ACC112 (cell line): ENCODE data around the gene NAXE.
"Not testable (repeated sequence)": the region's sequence is repeated elsewhere in the genome, so short reads cannot be mapped to it uniquely, and the experiment has no call there.

Source experiments
- H2AFZ ChIP-seq: fragments of 200-600 bp; sonication (generic); one replicate; pipeline ENCODE4 v1.6.0; 2017; ENCODE audit warnings: antibody characterized with exemption, low read length; ENCODE audit not compliant: unreplicated experiment
- H3K27ac ChIP-seq: fragments of 200-600 bp; sonication (generic); 2 replicates; pipeline ENCODE4 v1.5.1; 2014; ENCODE audit warnings: low read depth, mild to moderate bottlenecking, antibody characterized with exemption, low read length, moderate library complexity
- H3K27me3 ChIP-seq: fragments of 200-600 bp; sonication (generic); 2 replicates; pipeline ENCODE4 v1.6.1; 2014; ENCODE audit warnings: mild to moderate bottlenecking, antibody characterized with exemption, low read length, moderate library complexity, mixed read lengths; ENCODE audit not compliant: insufficient read depth
- H3K36me3 ChIP-seq: fragments of 200-600 bp; sonication (generic); 2 replicates; pipeline ENCODE4 v1.6.1; 2016; ENCODE audit warnings: mild to moderate bottlenecking, antibody characterized with exemption, low read length, moderate library complexity, mixed read lengths; ENCODE audit not compliant: insufficient read depth
- H3K4me1 ChIP-seq: fragments of 200-600 bp; sonication (generic); one replicate; pipeline ENCODE4 v1.6.1; 2016; ENCODE audit warnings: low read length, mixed read lengths; ENCODE audit not compliant: insufficient read depth, unreplicated experiment, control insufficient read depth
- H3K4me3 ChIP-seq: fragments of 200-600 bp; sonication (generic); 2 replicates; pipeline ENCODE4 v1.5.1; 2014; ENCODE audit warnings: mild to moderate bottlenecking, low read depth, low read length
- H3K79me2 ChIP-seq: fragments of 200-600 bp; sonication (generic); one replicate; pipeline ENCODE4 v1.6.0; 2016; ENCODE audit warnings: low read length; ENCODE audit not compliant: control insufficient read depth, unreplicated experiment, insufficient read depth

NAXE gene

DNA sequence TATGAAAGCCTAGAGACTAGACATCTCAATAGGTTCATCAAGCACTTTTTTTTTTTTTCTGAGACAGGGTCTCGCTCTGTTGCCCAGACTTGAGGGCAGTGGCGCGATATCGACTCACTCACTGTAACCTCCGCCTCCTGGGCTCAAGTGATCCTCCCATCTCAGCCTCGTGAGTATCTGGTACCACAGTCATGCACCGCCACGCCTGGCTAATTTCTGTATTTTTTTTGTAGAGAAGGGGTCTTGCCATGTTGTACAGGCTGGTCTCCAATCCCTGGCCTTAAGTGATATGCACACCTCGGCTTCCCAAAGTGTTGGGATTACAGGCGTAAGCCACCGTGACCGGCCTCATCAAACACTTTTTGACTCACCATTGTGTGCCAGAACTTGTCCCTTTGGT is 10.3 kb downstream of the NAXE start:
- Histone ChIP-seq H3K4me1 (peaks cover 5% of the 10 kb centered on the region), H3K79me2 (peaks cover 18% of the 10 kb centered on the region), H3K4me3 (peak overlapping the region; percentile 83), H2AFZ (peak overlapping the region; percentile 96), H3K27ac (peak overlapping the region; percentile 79), H3K36me3 (no peaks in the 10 kb centered on the region), H3K27me3 (no peaks in the 10 kb centered on the region)

- Histone ChIP-seq H3K27me3 (no peaks in the 10 kb centered on the region), H3K79me2 (peaks cover 18% of the 10 kb centered on the region), H2AFZ (peak overlapping the region; percentile 66), H3K36me3 (no peaks in the 10 kb centered on the region), H3K4me3 (no peak overlapping the region), H3K27ac (no peak overlapping the region), H3K4me1 (peaks cover 5% of the 10 kb centered on the region)
Observed at GRCh38 chr1:156602557-156602993, 11.0 kb downstream of the NAXE start.

DNA sequence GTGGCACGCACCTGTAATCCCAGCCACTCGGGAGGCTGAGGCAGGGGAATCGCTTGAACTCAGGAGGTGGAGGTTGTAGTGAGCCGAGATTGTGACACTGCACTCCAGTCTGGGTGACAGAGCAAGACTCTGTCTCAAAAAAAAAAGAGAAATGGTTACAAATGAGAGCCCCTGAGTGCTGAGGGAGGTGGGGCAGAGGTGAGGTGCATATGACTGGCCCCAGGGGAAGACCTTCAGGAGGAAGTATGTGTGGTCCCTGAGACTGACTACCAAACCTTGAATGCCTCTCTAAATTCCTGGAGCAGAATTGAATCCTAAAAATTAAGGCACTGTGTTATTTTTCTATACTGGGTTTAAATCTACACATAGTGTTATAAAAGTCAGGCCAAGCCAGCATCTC is 15.8 kb downstream of the NAXE start:
- not testable (repeated sequence) for H3K36me3 ChIP-seq, H2AFZ ChIP-seq, H3K27me3 ChIP-seq, H3K27ac ChIP-seq, H3K4me1 ChIP-seq, H3K4me3 ChIP-seq, H3K79me2 ChIP-seq

- Histone ChIP-seq H2AFZ (no peak overlapping the region), H3K27me3 (0 out of 2 replicates have a peak, but pooled peaks cover 4% of the 10 kb centered on the region), H3K36me3 (no peaks in the 10 kb centered on the region), H3K4me1 (no peaks in the 10 kb centered on the region), H3K79me2 (no peaks in the 10 kb centered on the region), H3K4me3 (no peak overlapping the region), H3K27ac (no peak overlapping the region)
Observed at GRCh38 chr1:156608036-156608674, 16.6 kb downstream of the NAXE start.

DNA sequence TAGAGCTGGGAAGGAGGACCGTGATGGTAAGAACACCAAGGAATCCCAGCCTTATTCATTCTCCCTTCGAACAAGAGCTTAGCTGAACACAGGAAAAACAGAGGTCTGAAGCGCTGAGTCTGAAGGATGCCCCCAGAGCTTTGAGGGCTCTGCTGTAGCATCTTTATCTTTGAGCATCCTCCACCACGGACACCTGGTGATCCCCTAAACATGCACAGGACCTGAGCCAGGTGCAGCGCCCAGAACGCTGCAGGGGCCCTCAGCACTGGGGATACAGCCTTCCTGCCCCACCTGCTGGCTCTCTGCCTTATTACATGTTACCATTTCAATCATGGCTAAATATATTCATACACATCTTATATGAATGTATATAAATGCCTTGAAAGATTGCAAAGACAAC is 17.4 kb downstream of the NAXE start:
- H3K4me1 ChIP-seq = no peaks in the 10 kb centered on the region
- 0 out of 2 replicates have a peak, but pooled peaks cover 4% of the 10 kb centered on the region for H3K27me3 ChIP-seq
- H2AFZ ChIP-seq = no peak overlapping the region
- no peak overlapping the region for H3K4me3 ChIP-seq
- no peaks in the 10 kb centered on the region for H3K79me2 ChIP-seq
- no peaks in the 10 kb centered on the region for H3K36me3 ChIP-seq
- no peak overlapping the region for H3K27ac ChIP-seq

- not testable (repeated sequence) for H3K4me3 ChIP-seq, H3K79me2 ChIP-seq, H3K36me3 ChIP-seq, H2AFZ ChIP-seq, H3K27ac ChIP-seq, H3K27me3 ChIP-seq, H3K4me1 ChIP-seq
Observed at GRCh38 chr1:156610072-156610471, 18.5 kb downstream of the NAXE start.

DNA sequence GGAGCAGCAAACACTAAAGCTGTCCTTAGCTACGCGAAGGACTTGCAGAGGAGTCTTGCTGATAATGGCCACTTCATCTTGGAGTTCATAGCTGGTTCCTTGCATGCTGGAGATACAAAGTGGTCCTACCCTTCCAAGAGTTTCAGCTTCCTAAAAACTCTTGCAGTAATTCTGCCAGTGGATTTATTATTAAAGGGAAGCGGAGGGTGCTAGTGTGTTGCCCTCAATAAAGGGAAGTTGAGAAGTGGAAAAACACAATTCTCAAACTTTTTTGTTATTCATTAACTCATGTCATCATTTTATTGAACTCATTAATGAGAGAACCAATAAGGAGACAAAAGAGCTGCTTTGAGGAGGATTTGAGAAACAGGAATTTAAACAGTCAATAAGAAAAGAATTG is 21.1 kb downstream of the NAXE start:
- Histone ChIP-seq H2AFZ (no peak overlapping the region), H3K27ac (no peak overlapping the region), H3K27me3 (0 out of 2 replicates have a peak, but pooled peaks cover 4% of the 10 kb centered on the region), H3K79me2 (no peaks in the 10 kb centered on the region), H3K4me3 (no peak overlapping the region), H3K36me3 (no peaks in the 10 kb centered on the region), H3K4me1 (peaks cover 12% of the 10 kb centered on the region)

DNA sequence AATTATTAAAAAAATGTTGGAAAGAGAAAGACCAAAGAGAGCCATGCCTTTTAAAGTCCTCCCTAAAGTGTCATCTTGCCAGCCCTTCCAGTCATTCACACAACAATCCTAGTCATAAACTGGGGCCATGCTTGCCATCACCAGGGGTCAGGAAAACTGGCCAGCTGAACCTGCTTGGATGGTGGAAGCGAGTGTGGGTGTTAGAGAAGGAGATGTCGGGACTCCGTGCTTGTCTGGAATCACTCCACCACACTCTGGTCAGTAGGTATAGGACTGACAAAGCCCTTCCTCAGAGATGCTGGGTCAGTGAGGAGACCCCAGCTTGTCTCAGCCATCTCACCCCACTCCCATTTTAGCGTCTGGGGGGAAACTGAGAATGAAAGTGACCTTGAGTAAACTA is 24.4 kb downstream of the NAXE start:
- Histone ChIP-seq H3K4me3 (peak overlapping the region; percentile 58), H3K79me2 (no peaks in the 10 kb centered on the region), H3K36me3 (no peaks in the 10 kb centered on the region), H3K27me3 (peaks cover 26% of the 10 kb centered on the region), H3K4me1 (peaks cover 12% of the 10 kb centered on the region), H3K27ac (no peak overlapping the region), H2AFZ (peak overlapping the region; percentile 30)

DNA sequence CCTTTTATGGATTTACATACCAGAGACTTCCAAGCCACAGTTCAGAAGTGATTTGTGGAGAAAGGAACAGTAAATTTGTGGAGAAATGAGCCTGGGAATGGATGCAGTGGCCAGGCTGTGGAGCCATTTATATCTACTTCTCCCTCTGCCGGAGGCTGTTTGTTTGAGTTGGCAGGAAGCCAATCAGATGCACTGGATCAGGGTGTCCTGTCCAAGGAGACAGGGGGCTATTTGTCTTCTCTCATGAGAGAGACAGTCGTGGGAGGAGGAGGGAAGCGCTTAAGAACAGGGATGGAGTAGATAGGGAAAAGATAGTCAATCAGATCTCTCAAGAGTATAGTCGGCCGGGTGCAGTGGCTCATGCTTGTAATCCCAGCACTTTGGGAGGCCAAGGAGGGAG is 24.9 kb downstream of the NAXE start:
- Histone ChIP-seq H3K4me1 (peaks cover 12% of the 10 kb centered on the region), H3K27ac (no peak overlapping the region), H3K27me3 (peaks cover 26% of the 10 kb centered on the region), H3K4me3 (peak overlapping the region; percentile 58), H3K79me2 (no peaks in the 10 kb centered on the region), H2AFZ (peak overlapping the region; percentile 30), H3K36me3 (no peaks in the 10 kb centered on the region)

GRCh38 chr1:156618853-156619581 is 27.4 kb downstream of the NAXE start, which contains the start of gene HAPLN2:
HAPLN2 (plus strand) TSS chr1:156619415; CDS start chr1:156623491, 4,076 bp downstream.
- Histone ChIP-seq H3K79me2 (no peaks in the 10 kb centered on the region), H3K27ac (no peak within 1 kb of the TSS), H3K27me3 (peaks cover 33% of the 10 kb centered on the region), H3K36me3 (no peaks in the 10 kb centered on the region), H3K4me1 (peaks cover 12% of the 10 kb centered on the region), H3K4me3 (no peak within 1 kb of the TSS), H2AFZ (no peak within 1 kb of the TSS)

- no peak overlapping the region for H2AFZ ChIP-seq
- no peaks in the 10 kb centered on the region for H3K36me3 ChIP-seq
- no peak overlapping the region for H3K27ac ChIP-seq
- H3K4me1 ChIP-seq = peaks cover 12% of the 10 kb centered on the region
- H3K27me3 ChIP-seq = peaks cover 39% of the 10 kb centered on the region
- no peak overlapping the region for H3K4me3 ChIP-seq
- no peaks in the 10 kb centered on the region for H3K79me2 ChIP-seq
Observed at GRCh38 chr1:156619582-156619955, 28.0 kb downstream of the NAXE start.
